HCT116 (cell line): ENCODE data around the gene PCDH9. TPM values are rescaled to one million over a fixed set of nuclear protein-coding genes. Genes with fewer than 3 reads are reported as not detected.

ENCODE experiments used
- ATAC-seq: fragments of 200-7000 bp; cut with Tn5 transposase; 2 replicates; pipeline ENCODE4 v1.9.1; 2020; ENCODE audit warnings: mild to moderate bottlenecking, moderate library complexity
- BruUV-seq: library from RNA; stranded (reverse); fragments of 400-500 nt; replicated peaks from 2 replicates; lab custom pipeline; 2021; lab: Mats Ljungman, UMichigan
- CTCF ChIA-PET: fragments of 300-600 bp; sonication (Branson Sonifier 250); formaldehyde crosslinking; loops from one replicate; lab custom pipeline; 2021; ENCODE audit warnings: antibody characterized with exemption; lab: Charles Lee
- POLR2A ChIA-PET: fragments of 300-600, 350-600 bp; sonication (Branson Sonifier 250); formaldehyde crosslinking; loops from one replicate; lab custom pipeline; 2021; ENCODE audit warnings: antibody characterized with exemption; lab: Charles Lee
- RAD21 ChIA-PET, 2 experiments: fragments of 300-600 bp; sonication (Branson Sonifier 250); formaldehyde crosslinking; loops; one replicate each; lab custom pipeline; 2023; ENCODE audit warnings: low total read pairs in 2 of 2; ENCODE audit not compliant: uncharacterized antibody in 2 of 2, unreplicated experiment in 2 of 2, low non-redundant PET in 1 of 2; lab: Charles Lee
- DNase-seq: peaks from one replicate; pipeline ENCODE4 v3.0.0-alpha.2; 2010; ENCODE audit warnings: low read depth, low spot score
- H2AFZ ChIP-seq: fragments of 200-600 bp; shearing (Covaris generic), sonication (generic); 2 replicates; pipeline ENCODE4 v1.6.1; 2017; ENCODE audit warnings: low read depth, mixed run types, mixed read lengths, antibody characterized with exemption, low read length; ENCODE audit not compliant: poor library complexity, severe bottlenecking
- H3K27ac ChIP-seq: 2 replicates; pipeline ENCODE4 v1.5.1; 2012; ENCODE audit warnings: low read depth, low read length
- H3K27me3 ChIP-seq: fragments of 200-600 bp; sonication (generic); 2 replicates; pipeline ENCODE4 v1.6.1; 2016; ENCODE audit warnings: mixed run types, low read length, mixed read lengths; ENCODE audit not compliant: insufficient read depth
- H3K36me3 ChIP-seq, 2 experiments: fragments of 200-500 bp in 1 of 2; fragments of 200-600 bp in 1 of 2; sonication (Bioruptor generic) in 1 of 2; sonication (generic) in 1 of 2; 2 replicates each; pipeline versions ENCODE4 v1.5.1 to v1.6.1; 2014 to 2016; ENCODE audit warnings: low read length in 2 of 2, inconsistent platforms in 1 of 2, mixed read lengths in 1 of 2, mixed run types in 1 of 2; ENCODE audit not compliant: insufficient read depth in 2 of 2, control insufficient read depth in 1 of 2
- H3K4me1 ChIP-seq, 2 experiments: fragments of 200-600 bp in 1 of 2; sonication (generic) in 1 of 2; 2 replicates each; pipeline versions ENCODE4 v1.5.1 to v1.6.1; 2012 to 2017; ENCODE audit warnings: low read length in 2 of 2, inconsistent platforms in 1 of 2, mild to moderate bottlenecking in 1 of 2, mixed read lengths in 1 of 2, mixed run types in 1 of 2, moderate library complexity in 1 of 2; ENCODE audit not compliant: insufficient read depth in 2 of 2, control insufficient read depth in 1 of 2
- H3K4me2 ChIP-seq: fragments of 200-600 bp; sonication (generic); 2 replicates; pipeline ENCODE4 v1.6.1; 2017; ENCODE audit warnings: mixed run types, low read length, mixed read lengths
- H3K4me3 ChIP-seq, 2 experiments: fragments of 200-600 bp in 1 of 2; sonication (generic) in 1 of 2; replicated peaks in 1 of 2; 2 replicates each; pipeline ENCODE4 v1.5.1; 2011 to 2016; ENCODE audit warnings: low read length in 2 of 2, control low read depth in 1 of 2, low read depth in 1 of 2, mild to moderate bottlenecking in 1 of 2, mixed read lengths in 1 of 2, mixed run types in 1 of 2
- H3K79me2 ChIP-seq: fragments of 200-600 bp; sonication (generic); 2 replicates; pipeline ENCODE4 v1.6.1; 2017; ENCODE audit warnings: mild to moderate bottlenecking, mixed run types, low read length, moderate library complexity, mixed read lengths; ENCODE audit not compliant: insufficient read depth
- H3K9ac ChIP-seq: fragments of 200-600 bp; sonication (generic); 2 replicates; pipeline ENCODE4 v1.6.1; 2016; ENCODE audit warnings: low read length, mixed read lengths
- H3K9me2 ChIP-seq: fragments of 200-600 bp; sonication (generic), shearing (Covaris generic); 2 replicates; pipeline ENCODE4 v1.6.1; 2017; ENCODE audit warnings: mixed run types, mild to moderate bottlenecking, moderate library complexity; ENCODE audit not compliant: insufficient read depth
- H3K9me3 ChIP-seq, 2 experiments: fragments of 200-500 bp in 1 of 2; fragments of 200-600 bp in 1 of 2; sonication (Bioruptor generic) in 1 of 2; sonication (generic) in 1 of 2; 2 replicates each; pipeline ENCODE4 v1.6.1; 2014 to 2017; ENCODE audit warnings: low read length in 2 of 2, mixed read lengths in 2 of 2, inconsistent platforms in 1 of 2, low read depth in 1 of 2, mild to moderate bottlenecking in 1 of 2, mixed run types in 1 of 2, moderate library complexity in 1 of 2; ENCODE audit not compliant: control insufficient read depth in 1 of 2, insufficient read depth in 1 of 2
- H4K20me1 ChIP-seq: fragments of 200-600 bp; sonication (generic), shearing (Covaris generic); 2 replicates; pipeline ENCODE4 v1.6.1; 2017; ENCODE audit warnings: mixed run types, mild to moderate bottlenecking, moderate library complexity; ENCODE audit not compliant: insufficient read depth
- EGR1 ChIP-seq: IDR thresholded peaks from 2 replicates; pipeline ENCODE4 v1.6.1; 2012; ENCODE audit warnings: low read depth
- ELF1 ChIP-seq: IDR thresholded peaks from 2 replicates; pipeline ENCODE4 v1.6.1; 2012; ENCODE audit warnings: low read depth, borderline replicate concordance
- EZH2 ChIP-seq: fragments of 200-600 bp; sonication (generic); IDR thresholded peaks from 2 replicates; pipeline ENCODE4 v1.6.1; 2017; ENCODE audit warnings: antibody characterized with exemption, mixed run types
- JUND ChIP-seq: IDR thresholded peaks from 2 replicates; pipeline ENCODE4 v1.6.1; 2012
- POLR2A ChIP-seq: IDR thresholded peaks from 2 replicates; pipeline ENCODE4 v1.7.0; 2011; ENCODE audit warnings: borderline replicate concordance; ENCODE audit not compliant: insufficient read depth, insufficient read length; ENCODE audit errors: extremely low read depth
- RAD21 ChIP-seq: IDR thresholded peaks from 2 replicates; pipeline ENCODE4 v1.6.1; 2012; ENCODE audit warnings: low read depth, mild to moderate bottlenecking
- SIN3A ChIP-seq: IDR thresholded peaks from 2 replicates; pipeline ENCODE4 v1.6.1; 2012; ENCODE audit warnings: low read depth
- intact Hi-C: fragments of 100-400 bp; cut with micrococcal nuclease; formaldehyde crosslinking; loops from 2 replicates; pipeline ENCODE4 v1.10.0; 2022
- total RNA-seq: library from RNA; stranded (reverse); gene quantifications from one replicate; pipeline ENCODE4 v1.2.1, GENCODE V29; 2021; ENCODE audit not compliant: unreplicated experiment
- TF ChIP-seq, protein P1 (sequence below): IDR thresholded peaks from 2 replicates; pipeline ENCODE4 v1.6.1; 2012
- TF ChIP-seq, protein P2 (sequence below): IDR thresholded peaks from 2 replicates; pipeline ENCODE4 v1.6.1; 2012
- TF ChIP-seq, protein P3 (sequence below): IDR thresholded peaks from 2 replicates; pipeline ENCODE4 v1.6.1; 2012; ENCODE audit warnings: low read depth

PCDH9 gene
- total RNA-seq, 1 experiment from 2014 or later, result 0.02 TPM

- TF ChIP-seq, protein P1, sequence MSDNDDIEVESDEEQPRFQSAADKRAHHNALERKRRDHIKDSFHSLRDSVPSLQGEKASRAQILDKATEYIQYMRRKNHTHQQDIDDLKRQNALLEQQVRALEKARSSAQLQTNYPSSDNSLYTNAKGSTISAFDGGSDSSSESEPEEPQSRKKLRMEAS, result no peak
- TF ChIP-seq, protein P2, sequence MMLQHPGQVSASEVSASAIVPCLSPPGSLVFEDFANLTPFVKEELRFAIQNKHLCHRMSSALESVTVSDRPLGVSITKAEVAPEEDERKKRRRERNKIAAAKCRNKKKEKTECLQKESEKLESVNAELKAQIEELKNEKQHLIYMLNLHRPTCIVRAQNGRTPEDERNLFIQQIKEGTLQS, result no peak
Measured at GRCh38 chr13:66339214-66339613, 890.9 kb downstream of the PCDH9 start (continued).

DNA sequence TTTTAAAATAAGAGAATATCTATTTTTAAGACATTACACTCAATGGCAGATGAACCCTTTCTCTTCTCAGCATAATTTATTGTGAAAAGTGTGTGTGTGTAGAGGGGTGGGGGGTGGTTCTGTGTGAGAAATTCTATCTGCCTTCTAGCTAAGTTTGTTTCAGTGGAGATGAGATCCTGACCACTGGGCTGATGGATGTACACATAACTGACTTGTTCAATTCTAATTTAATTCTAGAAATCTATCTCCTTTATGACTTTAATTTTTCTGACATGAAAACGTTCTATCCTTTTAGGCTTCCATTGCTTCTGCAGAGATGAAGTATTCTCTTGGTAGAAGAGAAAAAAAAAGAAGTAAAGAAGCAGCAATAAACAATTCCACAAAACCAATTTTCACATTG lies 891.6 kb downstream of the PCDH9 start:
- Histone ChIP-seq H3K9me2 (no peaks in the 10 kb centered on the region), H3K27ac (no peak overlapping the region), H3K27me3 (no peaks in the 10 kb centered on the region), H3K4me3 (no peak overlapping the region), H3K9me3 (no peaks in the 10 kb centered on the region), H4K20me1 (no peaks in the 10 kb centered on the region), H3K79me2 (no peaks in the 10 kb centered on the region), H3K4me2 (no peak overlapping the region), H3K4me1 (no peaks in the 10 kb centered on the region), H2AFZ (no peak overlapping the region), H3K36me3 (no peaks in the 10 kb centered on the region), H3K9ac (no peak overlapping the region)
- DNase-seq (no peak), ATAC-seq (no peak)
- POLR2A ChIA-PET, result no interaction called here
- TF ChIP-seq RAD21, result no peak
- CTCF ChIA-PET, result no interaction called here
- RAD21 ChIA-PET, result no interaction called here
- intact Hi-C loops, result no loop called here
- BruUV-seq, result no TSS peak

DNA sequence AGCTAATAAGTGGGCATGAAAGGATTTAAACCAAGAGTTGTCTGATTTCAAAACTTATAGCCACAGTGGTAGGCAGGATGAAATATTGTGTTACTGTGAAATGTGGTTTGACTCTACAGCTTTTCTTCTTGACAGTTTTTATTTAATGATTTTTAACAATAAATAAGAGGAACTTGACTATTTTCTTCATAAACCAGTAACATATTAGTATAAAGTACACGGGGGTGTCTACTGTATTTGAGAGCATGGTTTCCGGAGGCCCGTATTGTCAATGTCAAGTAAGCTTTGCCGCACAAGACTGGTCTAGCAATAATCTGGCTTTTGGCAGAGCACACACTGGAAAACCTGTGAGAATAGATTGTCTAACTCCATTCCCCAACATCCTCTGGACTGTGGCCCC lies 894.5 kb downstream of the PCDH9 start:
- Histone ChIP-seq H3K9me3 (no peaks in the 10 kb centered on the region), H3K9ac (no peak overlapping the region), H2AFZ (no peak overlapping the region), H3K4me1 (no peaks in the 10 kb centered on the region), H3K36me3 (no peaks in the 10 kb centered on the region), H3K4me2 (no peak overlapping the region), H3K27me3 (no peaks in the 10 kb centered on the region), H3K4me3 (no peak overlapping the region), H4K20me1 (no peaks in the 10 kb centered on the region), H3K9me2 (no peaks in the 10 kb centered on the region), H3K79me2 (no peaks in the 10 kb centered on the region), H3K27ac (no peak overlapping the region)
- TF ChIP-seq SIN3A (no peak), EGR1 (no peak), POLR2A (no peak), JUND (no peak), ELF1 (no peak), EZH2 (no peak)
- TF ChIP-seq, protein P2, result no peak
- TF ChIP-seq, protein P3, sequence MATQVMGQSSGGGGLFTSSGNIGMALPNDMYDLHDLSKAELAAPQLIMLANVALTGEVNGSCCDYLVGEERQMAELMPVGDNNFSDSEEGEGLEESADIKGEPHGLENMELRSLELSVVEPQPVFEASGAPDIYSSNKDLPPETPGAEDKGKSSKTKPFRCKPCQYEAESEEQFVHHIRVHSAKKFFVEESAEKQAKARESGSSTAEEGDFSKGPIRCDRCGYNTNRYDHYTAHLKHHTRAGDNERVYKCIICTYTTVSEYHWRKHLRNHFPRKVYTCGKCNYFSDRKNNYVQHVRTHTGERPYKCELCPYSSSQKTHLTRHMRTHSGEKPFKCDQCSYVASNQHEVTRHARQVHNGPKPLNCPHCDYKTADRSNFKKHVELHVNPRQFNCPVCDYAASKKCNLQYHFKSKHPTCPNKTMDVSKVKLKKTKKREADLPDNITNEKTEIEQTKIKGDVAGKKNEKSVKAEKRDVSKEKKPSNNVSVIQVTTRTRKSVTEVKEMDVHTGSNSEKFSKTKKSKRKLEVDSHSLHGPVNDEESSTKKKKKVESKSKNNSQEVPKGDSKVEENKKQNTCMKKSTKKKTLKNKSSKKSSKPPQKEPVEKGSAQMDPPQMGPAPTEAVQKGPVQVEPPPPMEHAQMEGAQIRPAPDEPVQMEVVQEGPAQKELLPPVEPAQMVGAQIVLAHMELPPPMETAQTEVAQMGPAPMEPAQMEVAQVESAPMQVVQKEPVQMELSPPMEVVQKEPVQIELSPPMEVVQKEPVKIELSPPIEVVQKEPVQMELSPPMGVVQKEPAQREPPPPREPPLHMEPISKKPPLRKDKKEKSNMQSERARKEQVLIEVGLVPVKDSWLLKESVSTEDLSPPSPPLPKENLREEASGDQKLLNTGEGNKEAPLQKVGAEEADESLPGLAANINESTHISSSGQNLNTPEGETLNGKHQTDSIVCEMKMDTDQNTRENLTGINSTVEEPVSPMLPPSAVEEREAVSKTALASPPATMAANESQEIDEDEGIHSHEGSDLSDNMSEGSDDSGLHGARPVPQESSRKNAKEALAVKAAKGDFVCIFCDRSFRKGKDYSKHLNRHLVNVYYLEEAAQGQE, result no peak
- ChIA-PET CTCF (no interaction called here), POLR2A (no interaction called here), RAD21 (no interaction called here)
- BruUV-seq, result no TSS peak
- DNase-seq (no peak), ATAC-seq (no peak)
- intact Hi-C loops, result no loop called here
